PC-3 (cell line): ENCODE measurements around the gene ILKAP. TPM values are rescaled to one million over a fixed set of nuclear protein-coding genes. Genes with fewer than 3 reads are reported as not detected.
A peak's percentile ranks its signal among the peaks of the same experiment; 100 is the strongest.

Source experiments
- ATAC-seq: fragments of 200-7000 bp; cut with Tn5 transposase; 2 replicates; pipeline ENCODE4 v1.9.1; 2020; ENCODE audit warnings: mild to moderate bottlenecking, moderate library complexity
- BruUV-seq: library from RNA; stranded (reverse); fragments of 400-500 nt; replicated peaks from 2 replicates; lab custom pipeline; 2021; lab: Mats Ljungman, UMichigan
- CTCF ChIA-PET: fragments of 300-600 bp; sonication (Branson Sonifier 250); formaldehyde crosslinking; loops from one replicate; lab custom pipeline; 2022; ENCODE audit warnings: antibody characterized with exemption; lab: Charles Lee
- POLR2A ChIA-PET: fragments of 300-600 bp; sonication (Branson Sonifier 250); formaldehyde crosslinking; loops from one replicate; lab custom pipeline; 2022; ENCODE audit warnings: antibody characterized with exemption; ENCODE audit not compliant: unreplicated experiment; lab: Charles Lee
- DNase-seq: peaks from one replicate; pipeline ENCODE4 v3.0.0-alpha.2; 2015
- H2AFZ ChIP-seq: fragments of 300-600 bp; sonication (generic); 2 replicates; pipeline ENCODE4 v1.6.0; 2016; ENCODE audit warnings: antibody characterized with exemption, low read length
- H3F3A ChIP-seq: fragments of 300-600 bp; sonication (generic); one replicate; pipeline ENCODE4 v1.6.0; 2017; ENCODE audit warnings: antibody characterized with exemption, low read length, control low read depth, mild to moderate bottlenecking; ENCODE audit not compliant: unreplicated experiment
- H3K27ac ChIP-seq: fragments of 300-600 bp; sonication (generic); 2 replicates; pipeline ENCODE4 v1.5.1; 2016; ENCODE audit warnings: mild to moderate bottlenecking, low read length
- H3K27me3 ChIP-seq: fragments of 300-600 bp; sonication (generic); 2 replicates; pipeline ENCODE4 v1.6.1; 2016; ENCODE audit warnings: low read length, mixed read lengths
- H3K36me3 ChIP-seq: fragments of 300-600 bp; sonication (generic); 2 replicates; pipeline ENCODE4 v1.6.1; 2016; ENCODE audit warnings: low read depth, mixed run types, low read length, mixed read lengths
- H3K4me1 ChIP-seq: fragments of 300-600 bp; sonication (generic); 2 replicates; pipeline ENCODE4 v1.5.1; 2016; ENCODE audit warnings: low read length; ENCODE audit not compliant: insufficient read depth
- H3K4me2 ChIP-seq: fragments of 300-600 bp; sonication (generic); 2 replicates; pipeline ENCODE4 v1.6.0; 2016; ENCODE audit warnings: low read length
- H3K4me3 ChIP-seq: fragments of 300-600 bp; sonication (generic); 2 replicates; pipeline ENCODE4 v1.5.1; 2016; ENCODE audit warnings: mild to moderate bottlenecking, low read length, mixed read lengths
- H3K79me2 ChIP-seq: fragments of 300-600 bp; sonication (generic); 2 replicates; pipeline ENCODE4 v1.6.1; 2017; ENCODE audit warnings: low read length, mixed read lengths
- H3K9ac ChIP-seq: fragments of 300-600 bp; sonication (generic); 2 replicates; pipeline ENCODE4 v1.6.0; 2016; ENCODE audit warnings: mild to moderate bottlenecking, low read length
- H3K9me2 ChIP-seq: fragments of 300-600 bp; sonication (generic); replicated peaks from 2 replicates; pipeline ENCODE4 v1.6.1; 2016; ENCODE audit warnings: mixed run types, low read length, mixed read lengths
- H3K9me3 ChIP-seq: fragments of 300-600 bp; sonication (generic); 2 replicates; pipeline ENCODE4 v1.6.1; 2016; ENCODE audit warnings: low read length, mixed read lengths
- H4K20me1 ChIP-seq: fragments of 300-600 bp; sonication (generic); 2 replicates; pipeline ENCODE4 v1.6.1; 2016; ENCODE audit warnings: low read length, mixed read lengths
- CTCF ChIP-seq: fragments of 300-600 bp; sonication (generic); conservative IDR thresholded peaks from 2 replicates; pipeline ENCODE4 v1.5.1; 2017; ENCODE audit warnings: antibody characterized with exemption, low read depth, mild to moderate bottlenecking, low read length
- EZH2 ChIP-seq: fragments of 300-600 bp; sonication (generic); IDR thresholded peaks from one replicate; pipeline ENCODE4 v1.6.1; 2017; ENCODE audit warnings: antibody characterized with exemption, mild to moderate bottlenecking, low read length; ENCODE audit not compliant: unreplicated experiment
- EZH2phosphoT487 ChIP-seq: fragments of 300-600 bp; sonication (generic); IDR thresholded peaks from 2 replicates; pipeline ENCODE4 v1.6.1; 2018; ENCODE audit warnings: mild to moderate bottlenecking, antibody characterized with exemption, low read length, borderline replicate concordance
- intact Hi-C: fragments of 100-400 bp; cut with micrococcal nuclease; formaldehyde crosslinking; loops from 2 replicates; pipeline ENCODE4 v1.9.0; 2023
- total RNA-seq: library from RNA; depleted of rRNA; stranded (reverse); fragments of >200 nt; gene quantifications from 2 replicates; pipeline ENCODE4 v1.2.3, GENCODE V29; 2014

Gene ILKAP
- total RNA-seq, 1 experiment from 2014 or later = 30.7 TPM

GRCh38 chr2:238169708-238170251, 33.7 kb downstream of the ILKAP start:
- Histone ChIP-seq H3K4me3 (no peak overlapping the region), H3K4me1 (peaks cover 25% of the 10 kb centered on the region), H3K9me2 (no peaks in the 10 kb centered on the region), H3K79me2 (no peaks in the 10 kb centered on the region), H3K9ac (0 out of 2 replicates have a peak overlapping the region, but pooled peaks have one; percentile 10), H3K36me3 (peaks cover 14% of the 10 kb centered on the region; the same call in 1 of the 2 replicates), H3K27me3 (no peaks in the 10 kb centered on the region), H3F3A (no peaks in the 10 kb centered on the region), H2AFZ (no peak overlapping the region), H4K20me1 (no peaks in the 10 kb centered on the region), H3K4me2 (no peak overlapping the region), H3K9me3 (no peaks in the 10 kb centered on the region), H3K27ac (peak overlapping the region; percentile 73)
- no TSS peak for BruUV-seq
- no peak for TF ChIP-seq CTCF
- no peak for TF ChIP-seq EZH2
- no peak for TF ChIP-seq EZH2phosphoT487
- intact Hi-C loops = no loop called here
- POLR2A ChIA-PET = no interaction called here
- CTCF ChIA-PET = no interaction called here
- DNase-seq (peak; percentile 70), ATAC-seq (peak; percentile 84)

- no peaks in the 10 kb centered on the region for H3K27me3 ChIP-seq
- no peaks in the 10 kb centered on the region for H3K9me2 ChIP-seq
- no peak overlapping the region for H3K9ac ChIP-seq
- H3F3A ChIP-seq = no peaks in the 10 kb centered on the region
- no peaks in the 10 kb centered on the region for H3K79me2 ChIP-seq
- H3K27ac ChIP-seq = peak overlapping the region; percentile 73
- no peak overlapping the region for H2AFZ ChIP-seq
- BruUV-seq = TSS peak; percentile 66
- no peaks in the 10 kb centered on the region for H3K9me3 ChIP-seq
- POLR2A ChIA-PET = no interaction called here
- H3K4me3 ChIP-seq = no peak overlapping the region
- no peak overlapping the region for H3K4me2 ChIP-seq
- H4K20me1 ChIP-seq = no peaks in the 10 kb centered on the region
- DNase-seq (peak; percentile 29), ATAC-seq (peak; percentile 20; the same call in 1 of the 2 replicates)
- CTCF ChIA-PET = no interaction called here
- H3K36me3 ChIP-seq = peaks cover 9% of the 10 kb centered on the region; the same call in 1 of the 2 replicates
- H3K4me1 ChIP-seq = peaks cover 25% of the 10 kb centered on the region
- TF ChIP-seq EZH2 (no peak), EZH2phosphoT487 (no peak)
- intact Hi-C loops = no loop called here
Measured at GRCh38 chr2:238169048-238169707, 34.3 kb downstream of the ILKAP start.

- TF ChIP-seq CTCF (no peak), EZH2 (no peak), EZH2phosphoT487 (no peak)
- ATAC-seq = no peak
- H3K27ac ChIP-seq = peak overlapping the region; percentile 73
- POLR2A ChIA-PET = no interaction called here
- H3K4me1 ChIP-seq = peaks cover 25% of the 10 kb centered on the region
- no peaks in the 10 kb centered on the region for H3F3A ChIP-seq
- H3K27me3 ChIP-seq = no peaks in the 10 kb centered on the region
- intact Hi-C loops = no loop called here
- H4K20me1 ChIP-seq = no peaks in the 10 kb centered on the region
- no peaks in the 10 kb centered on the region for H3K79me2 ChIP-seq
- no peaks in the 10 kb centered on the region for H3K9me2 ChIP-seq
- H3K9ac ChIP-seq = no peak overlapping the region
- H3K9me3 ChIP-seq = no peaks in the 10 kb centered on the region
- H2AFZ ChIP-seq = no peak overlapping the region
- H3K4me3 ChIP-seq = no peak overlapping the region
- CTCF ChIA-PET = no interaction called here
- DNase-seq = no peak
- no peak overlapping the region for H3K4me2 ChIP-seq
- BruUV-seq = no TSS peak
- peaks cover 7% of the 10 kb centered on the region; the same call in 1 of the 2 replicates for H3K36me3 ChIP-seq
Measured at GRCh38 chr2:238168196-238169047, 35.1 kb downstream of the ILKAP start.
